ENCODE measurements around the gene FRMD3. TPM values are rescaled to one million over a fixed set of nuclear protein-coding genes. Genes with fewer than 3 reads are reported as not detected.

Gene FRMD3
- total RNA-seq, 1 donor from 2014 or later: 0.59 TPM

DNA sequence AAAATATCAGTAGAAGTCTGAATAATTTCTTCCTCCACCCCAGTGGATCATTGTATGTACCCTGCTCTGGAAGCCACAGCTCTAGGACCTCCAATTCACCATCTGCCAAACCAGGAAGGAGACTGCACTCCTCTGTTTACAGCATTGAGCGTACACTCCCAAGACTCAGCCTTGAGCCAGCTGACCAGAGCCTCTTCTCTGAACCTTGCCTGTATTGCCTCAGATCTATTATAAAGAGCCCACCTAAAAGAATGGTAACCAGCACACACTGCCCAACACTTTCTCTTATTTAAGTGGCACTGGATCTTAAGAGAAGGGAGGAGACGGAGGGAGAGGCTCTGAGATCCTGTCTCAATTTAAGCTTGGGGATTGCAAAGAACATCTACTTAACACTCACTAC lies 257.4 kb downstream of the FRMD3 start:
- H3K4me3 Mint-ChIP-seq (ENCODE audit: unreplicated experiment): no peak overlapping the region
- no peaks in the 10 kb centered on the region for H3K36me3 Mint-ChIP-seq (ENCODE audit: low read depth, unreplicated experiment)
- TF ChIP-seq, protein P1, sequence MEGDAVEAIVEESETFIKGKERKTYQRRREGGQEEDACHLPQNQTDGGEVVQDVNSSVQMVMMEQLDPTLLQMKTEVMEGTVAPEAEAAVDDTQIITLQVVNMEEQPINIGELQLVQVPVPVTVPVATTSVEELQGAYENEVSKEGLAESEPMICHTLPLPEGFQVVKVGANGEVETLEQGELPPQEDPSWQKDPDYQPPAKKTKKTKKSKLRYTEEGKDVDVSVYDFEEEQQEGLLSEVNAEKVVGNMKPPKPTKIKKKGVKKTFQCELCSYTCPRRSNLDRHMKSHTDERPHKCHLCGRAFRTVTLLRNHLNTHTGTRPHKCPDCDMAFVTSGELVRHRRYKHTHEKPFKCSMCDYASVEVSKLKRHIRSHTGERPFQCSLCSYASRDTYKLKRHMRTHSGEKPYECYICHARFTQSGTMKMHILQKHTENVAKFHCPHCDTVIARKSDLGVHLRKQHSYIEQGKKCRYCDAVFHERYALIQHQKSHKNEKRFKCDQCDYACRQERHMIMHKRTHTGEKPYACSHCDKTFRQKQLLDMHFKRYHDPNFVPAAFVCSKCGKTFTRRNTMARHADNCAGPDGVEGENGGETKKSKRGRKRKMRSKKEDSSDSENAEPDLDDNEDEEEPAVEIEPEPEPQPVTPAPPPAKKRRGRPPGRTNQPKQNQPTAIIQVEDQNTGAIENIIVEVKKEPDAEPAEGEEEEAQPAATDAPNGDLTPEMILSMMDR (IDR thresholded peaks at IDR 0.05; ENCODE audit: unreplicated experiment): no peak
- no peaks in the 10 kb centered on the region for H3K9me3 Mint-ChIP-seq (ENCODE audit: unreplicated experiment)
- H3K27ac Mint-ChIP-seq (ENCODE audit: unreplicated experiment): no peak overlapping the region
- DNase-seq (ENCODE audit: low spot score): no peak
- H3K27me3 Mint-ChIP-seq (ENCODE audit: unreplicated experiment): peaks cover 2% of the 10 kb centered on the region
- peaks cover 13% of the 10 kb centered on the region for H3K4me1 Mint-ChIP-seq (ENCODE audit: unreplicated experiment)

DNA sequence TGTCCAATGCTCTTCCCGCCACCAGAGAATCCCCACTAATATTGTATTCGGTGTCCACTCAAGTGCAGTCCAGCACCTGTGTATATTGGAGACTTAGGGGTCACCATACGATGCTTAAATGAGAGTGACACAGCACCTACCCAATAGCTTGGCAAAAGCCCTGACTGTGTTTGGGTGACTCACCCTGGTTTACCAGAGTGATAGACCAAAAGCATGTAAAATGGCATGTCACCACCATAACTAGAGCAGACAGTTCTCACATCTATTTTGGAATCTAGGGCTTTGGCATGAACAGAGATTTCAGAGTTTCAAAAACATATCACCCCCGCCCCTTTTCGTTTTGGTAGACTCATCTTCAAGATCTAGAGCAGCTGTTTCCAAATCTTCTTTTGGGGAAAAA lies 257.9 kb downstream of the FRMD3 start:
- DNase-seq (ENCODE audit: low spot score): no peak
- no peak overlapping the region for H3K4me3 Mint-ChIP-seq (ENCODE audit: unreplicated experiment)
- TF ChIP-seq, protein P1 (IDR thresholded peaks at IDR 0.05; ENCODE audit: unreplicated experiment): no peak
- peaks cover 2% of the 10 kb centered on the region for H3K27me3 Mint-ChIP-seq (ENCODE audit: unreplicated experiment)
- H3K9me3 Mint-ChIP-seq (ENCODE audit: unreplicated experiment): no peaks in the 10 kb centered on the region
- peaks cover 13% of the 10 kb centered on the region for H3K4me1 Mint-ChIP-seq (ENCODE audit: unreplicated experiment)
- no peak overlapping the region for H3K27ac Mint-ChIP-seq (ENCODE audit: unreplicated experiment)
- H3K36me3 Mint-ChIP-seq (ENCODE audit: low read depth, unreplicated experiment): no peaks in the 10 kb centered on the region

DNA sequence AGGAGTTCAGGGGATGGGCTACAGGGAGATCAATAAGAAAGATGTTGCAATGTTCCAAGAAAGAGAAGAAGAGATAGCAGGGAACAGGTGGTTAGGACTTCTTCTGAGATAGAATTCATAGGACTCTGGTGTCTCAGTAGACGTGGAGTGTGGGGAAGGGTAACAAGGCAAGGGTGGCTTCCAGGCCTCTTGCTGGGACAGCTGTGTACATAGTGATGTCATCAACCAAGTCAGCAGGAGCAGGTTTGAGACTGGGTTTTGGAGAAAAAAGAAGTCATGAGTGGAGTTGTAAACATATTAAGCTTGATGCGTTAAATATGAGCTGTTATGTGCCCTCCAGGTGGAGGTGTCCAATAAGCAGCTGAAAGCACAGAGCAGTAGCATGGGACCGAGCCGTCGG lies 263.4 kb downstream of the FRMD3 start:
- Mint-ChIP-seq H3K9me3 (ENCODE audit: unreplicated experiment) (no peaks in the 10 kb centered on the region), H3K27ac (ENCODE audit: unreplicated experiment) (no peak overlapping the region), H3K4me3 (ENCODE audit: unreplicated experiment) (no peak overlapping the region), H3K27me3 (ENCODE audit: unreplicated experiment) (peaks cover 2% of the 10 kb centered on the region), H3K36me3 (ENCODE audit: low read depth, unreplicated experiment) (no peaks in the 10 kb centered on the region), H3K4me1 (ENCODE audit: unreplicated experiment) (no peaks in the 10 kb centered on the region)
- DNase-seq (ENCODE audit: low spot score): no peak
- TF ChIP-seq, protein P1 (IDR thresholded peaks at IDR 0.05; ENCODE audit: unreplicated experiment): no peak

DNA sequence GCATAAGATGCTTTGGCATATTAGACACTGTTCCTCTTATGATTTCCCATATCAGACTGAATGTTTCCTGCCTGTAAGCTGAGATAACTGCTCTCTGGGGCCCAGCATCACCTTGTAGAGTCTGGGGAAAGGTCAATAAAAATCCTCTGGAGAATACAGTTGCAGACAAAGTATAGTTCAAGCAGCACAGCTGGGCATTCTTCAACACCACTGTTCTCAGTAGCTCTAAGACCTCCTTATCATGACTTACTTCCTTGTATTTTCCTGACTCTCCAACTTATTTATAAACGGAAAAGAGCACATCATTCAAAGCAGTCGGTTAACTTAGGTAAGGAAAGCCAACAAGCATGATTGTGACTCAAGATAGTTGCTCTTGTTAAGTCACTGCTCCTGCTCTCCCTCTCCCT lies 266.5 kb downstream of the FRMD3 start:
- no peaks in the 10 kb centered on the region for H3K27me3 Mint-ChIP-seq (ENCODE audit: unreplicated experiment)
- no peak overlapping the region for H3K27ac Mint-ChIP-seq (ENCODE audit: unreplicated experiment)
- no peak for DNase-seq (ENCODE audit: low spot score)
- no peaks in the 10 kb centered on the region for H3K36me3 Mint-ChIP-seq (ENCODE audit: low read depth, unreplicated experiment)
- H3K9me3 Mint-ChIP-seq (ENCODE audit: unreplicated experiment): no peaks in the 10 kb centered on the region
- peaks cover 10% of the 10 kb centered on the region for H3K4me1 Mint-ChIP-seq (ENCODE audit: unreplicated experiment)
- TF ChIP-seq, protein P1 (IDR thresholded peaks at IDR 0.05; ENCODE audit: unreplicated experiment): no peak
- no peak overlapping the region for H3K4me3 Mint-ChIP-seq (ENCODE audit: unreplicated experiment)

DNA sequence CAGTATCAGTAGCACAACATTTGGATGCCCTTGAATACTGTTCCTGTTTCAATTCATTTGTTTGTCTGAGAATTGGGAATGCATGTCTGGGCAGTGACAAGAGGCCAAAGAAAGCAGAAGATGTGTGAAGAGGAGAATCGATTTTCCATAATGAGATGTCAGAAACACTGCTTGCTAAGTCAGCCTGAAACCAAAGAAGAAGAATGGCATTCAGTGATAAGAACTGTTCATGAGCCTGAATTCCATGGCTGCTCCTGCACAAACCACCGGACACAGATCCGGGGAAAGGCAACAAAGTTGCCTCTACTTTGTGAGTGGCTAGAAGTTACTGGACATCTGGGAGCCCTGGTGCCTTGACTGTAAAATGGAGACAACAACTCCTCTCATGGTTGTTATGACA lies 268.1 kb downstream of the FRMD3 start:
- Mint-ChIP-seq H3K4me1 (ENCODE audit: unreplicated experiment) (peaks cover 13% of the 10 kb centered on the region), H3K27ac (ENCODE audit: unreplicated experiment) (no peak overlapping the region), H3K36me3 (ENCODE audit: low read depth, unreplicated experiment) (no peaks in the 10 kb centered on the region), H3K4me3 (ENCODE audit: unreplicated experiment) (no peak overlapping the region), H3K9me3 (ENCODE audit: unreplicated experiment) (no peaks in the 10 kb centered on the region), H3K27me3 (ENCODE audit: unreplicated experiment) (no peaks in the 10 kb centered on the region)
- no peak for DNase-seq (ENCODE audit: low spot score)
- TF ChIP-seq, protein P1 (IDR thresholded peaks at IDR 0.05; ENCODE audit: unreplicated experiment): no peak
